ENCODE results near the gene PRKN.

GRCh38 chr6:161815965-161816364 lies 911.6 kb downstream of the PRKN start:
- no peak for TF ChIP-seq CTCF (IDR thresholded peaks at IDR 0.05; ENCODE audit: poor library complexity)
- no peak for TF ChIP-seq EZH2 (IDR thresholded peaks at IDR 0.05; ENCODE audit: borderline replicate concordance)
- TF ChIP-seq EZH2phosphoT487 (IDR thresholded peaks at IDR 0.05; ENCODE audit: low read depth, severe bottlenecking, unreplicated experiment), result no peak
